Endothelial cell of umbilical vein (primary cell): ENCODE results near the gene HYAL3. TPM values are rescaled to one million over a fixed set of nuclear protein-coding genes. Genes with fewer than 3 reads are reported as not detected.

Experiments
- BruUV-seq: library from RNA; stranded (reverse); fragments of 400-500 nt; replicated peaks from 2 replicates; lab custom pipeline; 2021; lab: Mats Ljungman, UMichigan
- CTCF ChIA-PET: fragments of 300-600, 350-600 bp; sonication (Branson Sonifier 250); formaldehyde crosslinking; loops from one replicate; lab custom pipeline; 2021; ENCODE audit warnings: antibody characterized with exemption, inconsistent platforms; lab: Charles Lee
- POLR2A ChIA-PET: fragments of 300-600, 350-600 bp; sonication (Branson Sonifier 250); formaldehyde crosslinking; loops from one replicate; lab custom pipeline; 2021; ENCODE audit warnings: antibody characterized with exemption, inconsistent platforms; lab: Charles Lee
- DNase-seq: peaks from one replicate; pipeline ENCODE4 v3.0.0-alpha.2; 2011; ENCODE audit warnings: low read depth, low spot score
- FAIRE-seq: peaks from 2 replicates; lab custom pipeline; 2011; peaks lifted over from hg19 to GRCh38; lab: Jason Lieb, UNC
- H2AFZ ChIP-seq: 2 replicates; pipeline ENCODE4 v1.6.0; 2012; ENCODE audit warnings: low read depth, low read length, control low read depth, inconsistent platforms
- H3K27ac ChIP-seq: 2 replicates; pipeline ENCODE4 v1.5.1; 2011; ENCODE audit warnings: low read depth, mild to moderate bottlenecking, control low read depth, low read length, moderate library complexity; ENCODE audit not compliant: insufficient read depth
- H3K27me3 ChIP-seq, 2 experiments: 2 replicates each; pipeline versions ENCODE4 v1.6.0 to v1.6.1; 2011; ENCODE audit warnings: low read length in 2 of 2, mixed read lengths in 1 of 2; ENCODE audit not compliant: control insufficient read depth in 2 of 2, insufficient read depth in 2 of 2
- H3K36me3 ChIP-seq, 2 experiments: 2 replicates in 1 of 2; 3 replicates in 1 of 2; pipeline ENCODE4 v1.5.1; 2011; ENCODE audit warnings: low read length in 2 of 2, mild to moderate bottlenecking in 1 of 2, moderate library complexity in 1 of 2; ENCODE audit not compliant: control insufficient read depth in 2 of 2, insufficient read depth in 2 of 2; ENCODE audit errors: extremely low read depth in 1 of 2
- H3K4me1 ChIP-seq: 3 replicates; pipeline ENCODE4 v1.5.1; 2011; ENCODE audit warnings: mild to moderate bottlenecking, low read length; ENCODE audit not compliant: control insufficient read depth, insufficient read depth; ENCODE audit errors: extremely low read depth
- H3K4me2 ChIP-seq: 2 replicates; pipeline ENCODE4 v1.6.1; 2011; ENCODE audit warnings: low read length, control low read depth, mixed read lengths; ENCODE audit not compliant: insufficient read depth
- H3K4me3 ChIP-seq, 3 experiments: fragments of 200-600 bp in 1 of 3; sonication (generic), shearing (Covaris generic) in 1 of 3; replicated peaks in 1 of 3; 2 replicates each; pipeline ENCODE4 v1.5.1; 2011 to 2016; ENCODE audit warnings: control low read depth in 3 of 3, low read length in 3 of 3, mild to moderate bottlenecking in 2 of 3, inconsistent platforms in 1 of 3, low read depth in 1 of 3, moderate library complexity in 1 of 3; ENCODE audit not compliant: insufficient read depth in 1 of 3
- H3K79me2 ChIP-seq: 2 replicates; pipeline ENCODE4 v1.6.0; 2012; ENCODE audit warnings: low read length, inconsistent platforms; ENCODE audit not compliant: control insufficient read depth, insufficient read depth
- H3K9ac ChIP-seq: replicated peaks from 2 replicates; pipeline ENCODE3; 2011; ENCODE audit warnings: low read length, control low read depth; ENCODE audit not compliant: insufficient read depth; ENCODE audit errors: extremely low read depth
- H3K9me1 ChIP-seq: replicated peaks from 3 replicates; pipeline ENCODE4 v1.6.0; 2011; ENCODE audit warnings: mild to moderate bottlenecking, low read length; ENCODE audit not compliant: control insufficient read depth, insufficient read depth; ENCODE audit errors: extremely low read depth
- H3K9me3 ChIP-seq: replicated peaks from 2 replicates; pipeline ENCODE4 v1.5.1; 2012; ENCODE audit warnings: low read length, inconsistent platforms; ENCODE audit not compliant: control insufficient read depth, insufficient read depth
- H4K20me1 ChIP-seq: replicated peaks from 2 replicates; pipeline ENCODE3; 2011; ENCODE audit warnings: mild to moderate bottlenecking, low read length; ENCODE audit not compliant: control insufficient read depth, insufficient read depth; ENCODE audit errors: extremely low read depth
- CTCF ChIP-seq, 2 donors: IDR thresholded peaks; 1 replicate in 1 of 2; 2 replicates in 1 of 2; pipeline ENCODE4 v1.5.1; 2011; ENCODE audit warnings: low read length in 2 of 2, mild to moderate bottlenecking in 2 of 2, moderate library complexity in 2 of 2, control low read depth in 1 of 2, inconsistent platforms in 1 of 2, low read depth in 1 of 2; ENCODE audit not compliant: insufficient read depth in 1 of 2; ENCODE audit errors: extremely low read depth in 1 of 2
- EZH2 ChIP-seq: IDR thresholded peaks from 2 replicates; pipeline ENCODE4 v1.6.1; 2012; ENCODE audit warnings: borderline replicate concordance, low read depth, mild to moderate bottlenecking, moderate library complexity, low read length, inconsistent platforms; ENCODE audit not compliant: severe bottlenecking
- FOS ChIP-seq: IDR thresholded peaks from 2 replicates; pipeline ENCODE4 v1.6.1; 2011; ENCODE audit warnings: mild to moderate bottlenecking, low read length, moderate library complexity, borderline replicate concordance; ENCODE audit not compliant: insufficient read depth
- GATA2 ChIP-seq: IDR thresholded peaks from 2 replicates; pipeline ENCODE4 v1.7.0; 2011; ENCODE audit warnings: low read depth, mild to moderate bottlenecking, moderate library complexity, mixed read lengths, low read length; ENCODE audit not compliant: insufficient read length, insufficient read depth
- JUN ChIP-seq: IDR thresholded peaks from 2 replicates; pipeline ENCODE4 v1.6.1; 2011; ENCODE audit warnings: borderline replicate concordance, low read depth; ENCODE audit not compliant: insufficient read length, insufficient read depth
- MAX ChIP-seq: IDR thresholded peaks from 2 replicates; pipeline ENCODE4 v1.6.1; 2011; ENCODE audit not compliant: insufficient read depth, insufficient read length
- MYC ChIP-seq: IDR thresholded peaks from one replicate; pipeline ENCODE4 v1.6.1; 2011; ENCODE audit warnings: mild to moderate bottlenecking, low read depth, low read length
- POLR2A ChIP-seq: IDR thresholded peaks from 2 replicates; pipeline ENCODE4 v1.6.1; 2012; ENCODE audit warnings: low read depth, mild to moderate bottlenecking, control low read depth, low read length
- POLR2AphosphoS5 ChIP-seq: IDR thresholded peaks from 2 replicates; pipeline ENCODE4 v1.6.1; 2012; ENCODE audit warnings: low read depth, mild to moderate bottlenecking, control low read depth, low read length, moderate library complexity; ENCODE audit not compliant: insufficient read depth
- dilution Hi-C: fragments of 300-500 bp; cut with MboI; formaldehyde crosslinking; loops from one replicate; pipeline ENCODE4 v1.15.0; 2019; ENCODE audit warnings: low sequenced_read_pairs; ENCODE audit not compliant: extremely low pct_ligation_motif_present
- intact Hi-C: fragments of 100-400 bp; cut with micrococcal nuclease; formaldehyde crosslinking; loops from one replicate; pipeline ENCODE4 v1.10.0; 2022
- polyA plus RNA-seq, 4 experiments: library from polyadenylated mRNA; depleted of rRNA in 3 of 4; stranded (reverse) in 3 of 4; unstranded in 1 of 4; fragments of >200 nt; gene quantifications; 2 replicates each; pipeline versions ENCODE4 v1.2.1 to v1.2.3, GENCODE V29; 2011 to 2012; ENCODE audit warnings: missing spikeins in 1 of 4
- total RNA-seq: library from RNA; stranded (reverse); gene quantifications from 2 replicates; pipeline ENCODE4 v1.2.3, GENCODE V29; 2021

HYAL3 gene
- total and polyA plus RNA-seq, 2 donors (not counting 3 experiments of a cell fraction or from before 2014, with no cell fraction given): 4.8 to 11.5 TPM

GRCh38 chr3:50255251-50255615 is 44.0 kb downstream of the HYAL3 start:
- FAIRE-seq (no peak), DNase-seq (no peak)
- BruUV-seq: no TSS peak
- no peak overlapping the region for H3K4me3 ChIP-seq
- dilution Hi-C loops (no loop called here), intact Hi-C loops (loop anchor here (1.0 to 2.0 kb wide), 4 partner anchors 9 to 37 kb away; partner anchors contain the start of gene IFRD2)
- peaks cover 59% of the 10 kb centered on the region for H3K4me1 ChIP-seq
- H3K9me1 ChIP-seq: no peaks in the 10 kb centered on the region
- H3K27ac ChIP-seq: peak overlapping the region; percentile 98
- no peaks in the 10 kb centered on the region for H4K20me1 ChIP-seq
- H3K9ac ChIP-seq: peak overlapping the region; percentile 59
- peaks cover 57% of the 10 kb centered on the region for H3K79me2 ChIP-seq
- TF ChIP-seq FOS (no peak), POLR2AphosphoS5 (no peak), CTCF (IDR thresholded peaks at IDR 0.05; ENCODE audit: extremely low read depth in 1 of 2, insufficient read depth in 1 of 2, low read depth in 1 of 2, low read length in 2 of 2) (no peak), MAX (no peak), MYC (no peak), EZH2 (no peak), JUN (no peak), POLR2A (no peak), GATA2 (no peak)
- H3K9me3 ChIP-seq: no peaks in the 10 kb centered on the region
- H2AFZ ChIP-seq: no peak overlapping the region
- H3K4me2 ChIP-seq: peak overlapping the region; percentile 6
- H3K27me3 ChIP-seq: no peaks in the 10 kb centered on the region
- POLR2A ChIA-PET: interaction anchor here (1.4 kb wide), 1 partner anchor 12 kb away, joined by 3 read pairs; no protein-coding TSS in a partner anchor
- CTCF ChIA-PET: interaction anchor here (0.7 to 8.6 kb wide), 5 partner anchors 9 to 60 kb away, joined by 3 to 98 read pairs (median 11); partner anchors contain the start of gene GNAI2
- peaks cover 16 to 63% of the 10 kb centered on the region in 2 experiments for H3K36me3 ChIP-seq
